Rectal smooth muscle tissue (tissue), 1 donor: ENCODE results near the gene ASXL3.

Experiments used
- H3K27ac ChIP-seq: one replicate; pipeline ENCODE4 v1.7.0; 2013; ENCODE audit warnings: low read depth, low read length, inconsistent platforms
- H3K27me3 ChIP-seq: one replicate; pipeline ENCODE4 v1.7.0; 2013; ENCODE audit warnings: low read length; ENCODE audit not compliant: control insufficient read depth, insufficient read depth
- H3K36me3 ChIP-seq: one replicate; pipeline ENCODE4 v1.7.0; 2013; ENCODE audit warnings: low read length; ENCODE audit not compliant: control insufficient read depth, insufficient read depth
- H3K4me1 ChIP-seq: one replicate; pipeline ENCODE4 v1.7.0; 2013; ENCODE audit warnings: low read length; ENCODE audit not compliant: control insufficient read depth, insufficient read depth
- H3K4me3 ChIP-seq: one replicate; pipeline ENCODE4 v1.7.0; 2013; ENCODE audit warnings: low read length
- H3K9ac ChIP-seq: one replicate; pipeline ENCODE4 v1.7.0; 2013; ENCODE audit warnings: low read length

The ASXL3 gene

DNA sequence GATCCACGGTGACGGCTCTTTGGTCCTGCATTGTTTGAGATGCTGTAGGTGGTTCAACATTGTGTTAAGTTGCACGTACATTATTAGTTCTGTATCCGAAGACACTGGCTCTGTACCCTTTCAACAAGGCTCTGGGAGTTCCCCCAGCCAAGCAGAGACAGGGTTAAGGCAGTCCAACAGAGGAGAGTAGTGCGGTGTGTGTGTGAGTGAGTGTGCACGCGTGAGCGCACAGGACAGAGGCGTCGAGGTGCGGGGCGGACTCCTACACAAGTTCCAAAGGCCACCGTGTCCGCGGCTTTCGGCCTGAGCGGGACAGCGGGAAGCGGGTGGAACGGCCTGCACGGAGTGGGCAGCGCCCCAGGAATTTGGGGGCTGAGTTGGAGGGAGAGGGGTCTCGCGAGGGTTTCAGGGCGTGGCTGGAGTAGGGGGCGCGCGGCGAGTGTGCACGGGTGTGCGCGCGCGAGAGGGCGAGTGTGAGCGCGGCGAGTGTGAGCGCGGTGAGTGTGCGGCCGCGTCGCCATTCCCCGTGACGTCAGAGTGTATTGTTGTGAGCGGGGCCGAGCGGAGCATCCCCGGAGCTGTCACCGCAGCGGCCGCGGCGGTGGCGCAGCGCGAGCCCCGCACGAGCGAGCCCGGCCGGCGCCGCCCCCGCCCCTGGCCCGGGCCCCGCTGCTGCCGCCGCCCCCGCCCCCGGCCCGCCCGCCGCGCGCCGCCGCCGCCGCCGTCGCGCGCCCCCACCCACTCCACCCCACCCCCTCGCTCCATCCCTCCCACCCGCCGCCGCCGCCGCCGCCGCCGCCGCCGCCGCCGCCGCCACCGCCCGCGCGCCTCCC, at the start of gene ASXL3:
ASXL3 (plus strand) TSS at position 535 of the 833 bp plus-strand sequence. CDS start 413 bp downstream, outside the sequence.
- Histone ChIP-seq H3K9ac (peak within 1 kb of the TSS; percentile 77), H3K36me3 (no peaks in the 10 kb centered on the region), H3K27ac (peak within 1 kb of the TSS; percentile 96), H3K4me3 (peak within 1 kb of the TSS; percentile 82), H3K27me3 (no peaks in the 10 kb centered on the region), H3K4me1 (peaks cover 11% of the 10 kb centered on the region)

GRCh38 chr18:33532978-33533377, 45.0 kb upstream of the ASXL3 start:
- no peak overlapping the region for H3K9ac ChIP-seq
- no peaks in the 10 kb centered on the region for H3K36me3 ChIP-seq
- H3K4me1 ChIP-seq, result no peaks in the 10 kb centered on the region
- H3K4me3 ChIP-seq, result no peak overlapping the region
- H3K27ac ChIP-seq, result no peak overlapping the region
- H3K27me3 ChIP-seq, result no peaks in the 10 kb centered on the region

- Histone ChIP-seq H3K4me3 (no peak overlapping the region), H3K36me3 (no peaks in the 10 kb centered on the region), H3K27ac (no peak overlapping the region), H3K4me1 (no peaks in the 10 kb centered on the region), H3K27me3 (no peaks in the 10 kb centered on the region), H3K9ac (no peak overlapping the region)
Observed at GRCh38 chr18:33536904-33537303, 41.1 kb upstream of the ASXL3 start.

GRCh38 chr18:33538418-33539042, 39.5 kb upstream of the ASXL3 start:
- H3K36me3 ChIP-seq, result no peaks in the 10 kb centered on the region
- H3K9ac ChIP-seq, result no peak overlapping the region
- no peak overlapping the region for H3K4me3 ChIP-seq
- H3K4me1 ChIP-seq, result no peaks in the 10 kb centered on the region
- no peaks in the 10 kb centered on the region for H3K27me3 ChIP-seq
- H3K27ac ChIP-seq, result no peak overlapping the region

DNA sequence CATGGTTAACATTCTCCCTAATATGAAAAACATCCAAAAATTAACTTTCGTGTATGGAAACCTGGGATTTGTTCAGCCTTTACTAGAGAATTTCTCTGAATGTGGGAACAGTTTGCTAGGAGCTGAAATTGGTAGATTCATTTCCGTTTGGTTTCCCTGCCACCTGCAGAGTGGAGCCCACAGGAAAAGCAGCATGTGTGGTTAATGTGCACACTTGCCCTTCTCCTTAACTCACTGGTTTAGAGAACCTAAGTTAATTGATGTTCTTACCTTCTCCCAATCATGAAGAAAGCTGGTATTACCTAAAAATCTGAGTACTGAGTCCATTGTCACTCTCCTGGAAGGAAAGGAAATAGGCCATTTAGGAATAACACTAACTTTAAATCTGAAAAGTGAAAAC, 37.6 kb upstream of the ASXL3 start:
- H3K27ac ChIP-seq, result no peak overlapping the region
- no peak overlapping the region for H3K4me3 ChIP-seq
- no peaks in the 10 kb centered on the region for H3K4me1 ChIP-seq
- no peaks in the 10 kb centered on the region for H3K27me3 ChIP-seq
- H3K36me3 ChIP-seq, result no peaks in the 10 kb centered on the region
- H3K9ac ChIP-seq, result no peak overlapping the region

GRCh38 chr18:33541316-33541715, 36.7 kb upstream of the ASXL3 start:
- Histone ChIP-seq H3K27ac (no peak overlapping the region), H3K9ac (no peak overlapping the region), H3K27me3 (no peaks in the 10 kb centered on the region), H3K4me3 (no peak overlapping the region), H3K4me1 (no peaks in the 10 kb centered on the region), H3K36me3 (no peaks in the 10 kb centered on the region)

DNA sequence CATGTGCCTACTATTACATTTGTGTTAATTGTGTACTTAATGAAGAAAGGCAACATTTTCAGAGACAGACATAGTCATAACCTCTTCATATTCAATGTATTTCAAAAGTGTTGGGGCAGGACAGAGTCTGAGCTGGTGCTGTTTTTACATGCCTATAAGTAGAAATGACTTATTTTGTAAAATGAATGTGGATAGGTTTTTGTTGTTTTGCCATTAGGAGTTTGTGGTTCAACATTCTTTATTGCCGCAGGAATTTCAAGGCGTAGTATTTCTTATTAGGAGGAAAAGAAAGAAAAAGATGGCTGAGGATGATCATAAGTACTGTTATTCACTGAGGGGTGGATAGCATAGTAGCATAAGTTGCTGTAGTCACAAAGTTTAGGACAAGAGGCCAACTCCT, 21.2 kb upstream of the ASXL3 start:
- H3K9ac ChIP-seq, result no peak overlapping the region
- H3K36me3 ChIP-seq, result no peaks in the 10 kb centered on the region
- H3K27ac ChIP-seq, result no peak overlapping the region
- no peaks in the 10 kb centered on the region for H3K4me1 ChIP-seq
- no peaks in the 10 kb centered on the region for H3K27me3 ChIP-seq
- no peak overlapping the region for H3K4me3 ChIP-seq

DNA sequence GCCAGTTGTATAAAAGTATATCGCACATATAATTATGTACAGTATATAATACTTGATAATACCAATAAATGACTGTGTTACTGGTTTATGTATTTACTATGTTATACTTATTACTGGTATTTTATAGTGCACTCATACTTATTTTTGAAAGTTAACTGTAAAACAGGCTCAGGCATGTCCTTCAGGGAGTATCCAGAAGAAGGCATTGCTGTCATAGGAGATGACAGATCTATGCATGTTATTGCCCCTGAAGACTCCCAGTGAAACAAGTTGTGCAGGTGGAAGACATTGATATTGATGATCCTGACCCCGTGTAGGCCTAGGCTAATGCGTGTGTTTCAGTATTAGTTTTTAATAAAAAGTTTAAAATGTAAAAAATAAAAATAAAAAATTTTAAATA, 20.3 kb upstream of the ASXL3 start:
- Histone ChIP-seq H3K9ac (no peak overlapping the region), H3K27ac (no peak overlapping the region), H3K36me3 (no peaks in the 10 kb centered on the region), H3K4me1 (no peaks in the 10 kb centered on the region), H3K4me3 (no peak overlapping the region), H3K27me3 (no peaks in the 10 kb centered on the region)

- Histone ChIP-seq H3K9ac (no peak overlapping the region), H3K4me1 (no peaks in the 10 kb centered on the region), H3K4me3 (no peak overlapping the region), H3K27ac (no peak overlapping the region), H3K27me3 (no peaks in the 10 kb centered on the region), H3K36me3 (no peaks in the 10 kb centered on the region)
Observed at GRCh38 chr18:33558529-33558928, 19.5 kb upstream of the ASXL3 start.

DNA sequence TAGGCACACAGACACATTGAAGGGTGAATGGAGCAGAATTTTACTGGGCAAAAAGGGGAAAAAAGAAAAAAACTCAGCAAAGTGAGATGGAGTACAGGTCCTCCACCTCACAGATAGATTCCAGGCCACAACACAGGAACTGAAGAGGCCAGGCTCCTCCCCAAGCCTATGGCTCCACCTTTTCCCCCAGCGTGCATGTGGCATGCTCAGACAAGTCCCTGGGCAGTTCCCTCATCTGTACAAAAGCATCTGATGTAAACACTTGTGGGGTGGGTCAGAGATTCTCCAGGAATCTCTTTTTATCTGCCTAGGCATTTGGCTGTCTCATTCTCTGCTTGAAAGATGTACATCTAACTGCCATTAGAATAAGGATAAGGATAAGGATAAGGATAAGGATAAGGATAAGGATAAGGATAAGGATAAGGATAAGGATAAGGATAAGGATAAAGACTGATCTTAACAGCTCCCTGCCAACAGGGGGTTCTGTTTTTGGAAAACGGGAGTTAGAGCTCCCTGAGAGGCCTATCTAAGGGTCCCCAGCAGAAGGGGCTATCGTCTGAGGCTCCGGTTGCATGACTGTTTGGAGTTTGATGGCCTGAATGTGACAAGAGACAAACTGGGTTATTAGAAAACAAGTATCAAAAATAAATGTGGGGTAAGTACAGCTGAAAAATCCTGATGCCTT, 17.2 kb upstream of the ASXL3 start:
- no peaks in the 10 kb centered on the region for H3K4me1 ChIP-seq
- no peak overlapping the region for H3K4me3 ChIP-seq
- no peak overlapping the region for H3K9ac ChIP-seq
- no peaks in the 10 kb centered on the region for H3K27me3 ChIP-seq
- H3K27ac ChIP-seq, result no peak overlapping the region
- H3K36me3 ChIP-seq, result no peaks in the 10 kb centered on the region

GRCh38 chr18:33562741-33563140, 15.3 kb upstream of the ASXL3 start:
- H3K9ac ChIP-seq, result no peak overlapping the region
- H3K4me3 ChIP-seq, result no peak overlapping the region
- no peaks in the 10 kb centered on the region for H3K27me3 ChIP-seq
- H3K36me3 ChIP-seq, result no peaks in the 10 kb centered on the region
- H3K4me1 ChIP-seq, result no peaks in the 10 kb centered on the region
- H3K27ac ChIP-seq, result no peak overlapping the region

- Histone ChIP-seq H3K27ac (no peak overlapping the region), H3K9ac (no peak overlapping the region), H3K27me3 (no peaks in the 10 kb centered on the region)
Observed at GRCh38 chr18:33567705-33568104, 10.3 kb upstream of the ASXL3 start.

More at GRCh38 chr18:33567705-33568104, 10.3 kb upstream of the ASXL3 start:
- Histone ChIP-seq H3K36me3 (no peaks in the 10 kb centered on the region), H3K4me1 (no peaks in the 10 kb centered on the region), H3K4me3 (no peak overlapping the region)
